HG03175 (cell line): ENCODE measurements around the gene ENO2.
"Not testable (repeated sequence)": the region's sequence is repeated elsewhere in the genome, so short reads cannot be mapped to it uniquely, and the experiment has no call there.

Source experiments
- ATAC-seq: cut with Tn5 transposase; IDR thresholded peaks from one replicate; pipeline ENCODE4 v1.9.1; 2021; ENCODE audit warnings: mild to moderate bottlenecking, moderate library complexity; ENCODE audit not compliant: unreplicated experiment

The ENO2 gene

GRCh38 chr12:6886206-6886999 is 28.0 kb upstream of the ENO2 start:
- not testable (repeated sequence) for ATAC-seq

DNA sequence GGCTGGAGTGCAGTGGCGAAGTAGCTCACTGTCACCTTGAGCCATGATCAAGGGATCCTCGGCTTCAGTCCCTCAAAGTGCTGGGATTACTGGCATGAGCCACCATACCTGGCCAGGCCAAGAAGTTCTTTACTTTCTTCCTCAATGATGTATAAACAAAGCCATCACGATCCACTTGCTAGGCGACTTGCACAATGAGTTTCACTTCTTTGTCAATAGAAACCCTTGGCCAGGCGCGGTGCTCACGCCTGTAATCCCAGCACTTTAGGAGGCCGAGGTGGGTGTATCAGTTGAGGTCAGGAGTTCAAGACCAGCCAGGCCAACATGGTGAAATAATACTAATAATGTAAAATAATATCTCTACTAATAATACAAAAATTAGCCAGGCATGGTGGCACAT is 26.9 kb upstream of the ENO2 start:
- no peak for ATAC-seq

DNA sequence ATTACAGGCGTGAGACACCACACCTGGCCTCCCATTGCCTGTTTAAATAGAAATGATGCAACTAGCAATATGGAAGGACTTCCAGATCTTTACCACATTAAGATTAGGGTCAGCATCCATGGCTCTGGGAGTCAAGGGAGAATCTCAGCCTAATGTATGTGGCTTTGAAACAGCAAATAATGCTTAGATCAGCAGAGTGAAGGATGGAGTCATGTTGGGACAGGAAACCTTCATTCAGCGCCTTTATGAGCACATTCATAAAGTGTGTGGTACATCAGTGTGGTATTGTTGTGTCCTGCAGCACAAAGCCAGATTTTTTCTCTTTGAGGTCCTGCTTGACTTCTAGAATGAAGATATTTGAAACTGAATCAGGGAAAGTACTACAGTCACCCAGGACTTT is 26.0 kb upstream of the ENO2 start:
- ATAC-seq, result no peak

- ATAC-seq, result not testable (repeated sequence)
Observed at GRCh38 chr12:6888794-6889193, 25.6 kb upstream of the ENO2 start.

DNA sequence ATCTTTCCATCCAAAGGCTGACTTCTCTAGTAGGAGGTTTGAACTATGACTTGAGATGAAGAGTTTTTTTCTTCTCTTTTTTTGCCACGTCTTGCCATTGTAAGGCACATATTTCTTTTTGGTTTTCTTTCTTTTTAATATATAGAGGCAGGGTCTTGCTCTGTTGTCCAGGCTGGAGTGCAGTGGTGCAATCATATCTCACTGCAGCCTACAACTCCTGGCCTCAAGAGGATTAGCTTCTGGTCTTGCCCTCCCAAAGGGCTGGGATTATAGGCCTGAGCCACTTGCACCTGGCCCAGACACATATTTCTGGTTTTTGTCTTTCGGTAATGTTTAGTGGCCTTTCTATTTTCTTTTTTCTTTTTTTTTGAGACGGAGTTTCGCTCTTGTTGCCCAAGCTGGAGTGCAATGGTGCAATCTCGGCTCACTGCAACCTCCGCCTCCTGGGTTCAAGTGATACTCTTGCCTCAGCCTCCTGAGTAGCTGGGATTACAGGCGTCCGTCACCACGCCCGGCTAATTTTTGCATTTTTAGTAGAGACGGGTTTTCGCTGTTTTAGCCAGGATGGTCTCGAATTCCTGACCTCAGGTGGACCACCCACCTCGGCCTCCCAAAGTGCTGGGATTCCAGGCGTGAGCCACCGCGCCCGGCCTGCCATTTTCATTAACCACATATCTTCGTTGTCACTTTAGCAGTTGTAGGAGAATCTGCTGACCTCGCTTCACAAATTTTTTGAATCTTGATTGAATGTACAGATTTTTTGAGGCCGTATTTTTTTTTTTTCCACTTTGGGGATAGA is 24.4 kb upstream of the ENO2 start:
- not testable (repeated sequence) for ATAC-seq

- ATAC-seq, result peak; percentile 93
Observed at GRCh38 chr12:6890789-6891645, 23.4 kb upstream of the ENO2 start.

GRCh38 chr12:6891646-6892001 is 22.8 kb upstream of the ENO2 start:
- ATAC-seq, result peak; percentile 4

- ATAC-seq, result not testable (repeated sequence)
Observed at GRCh38 chr12:6892683-6893082, 21.7 kb upstream of the ENO2 start.

DNA sequence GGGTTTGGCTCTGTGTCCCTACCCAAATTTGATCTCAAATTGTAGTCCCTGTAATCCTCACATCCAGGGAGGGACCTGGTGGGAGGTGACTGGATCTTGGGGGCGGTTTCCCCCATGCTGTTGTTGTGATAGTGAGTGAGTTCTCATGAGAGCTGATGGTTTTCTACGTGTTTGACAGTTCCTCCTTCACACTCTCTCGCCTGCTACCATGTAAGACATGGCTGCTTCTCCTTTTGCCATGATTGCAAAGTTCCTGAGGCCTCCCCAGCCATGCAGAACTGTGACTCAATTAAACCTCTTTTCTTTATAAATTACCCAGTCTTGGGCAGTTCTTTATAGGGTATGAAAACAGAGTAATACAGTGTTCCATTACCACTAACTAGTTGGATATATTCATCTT is 20.1 kb upstream of the ENO2 start:
- ATAC-seq, result no peak

DNA sequence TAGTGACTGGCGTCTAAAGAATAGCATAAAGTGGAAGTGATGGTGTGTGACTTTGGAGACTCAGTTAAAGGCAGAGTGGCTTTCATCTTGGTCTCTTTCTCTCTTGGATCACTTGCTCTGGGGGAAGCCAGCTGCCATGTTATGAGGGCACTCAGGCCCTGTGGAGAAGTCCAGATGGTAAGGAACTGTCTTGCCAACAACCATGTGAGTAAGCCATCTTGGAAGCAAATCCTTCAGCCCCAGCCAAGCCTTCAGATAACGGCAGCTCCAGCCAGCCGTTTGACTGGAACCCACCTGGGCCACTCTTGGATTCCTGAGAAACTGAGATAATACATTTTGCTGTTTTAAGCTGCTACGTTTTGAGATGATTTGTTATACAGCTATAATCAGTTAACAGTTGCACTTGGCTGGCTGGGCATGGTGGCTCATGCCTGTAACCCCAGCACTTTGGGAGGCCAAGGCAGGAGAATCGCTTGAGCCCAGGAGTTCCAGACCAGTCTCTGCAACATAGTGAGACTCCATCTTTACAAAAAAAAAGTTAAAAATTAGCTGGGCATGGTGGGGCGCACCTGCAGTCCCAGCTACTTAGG is 17.4 kb upstream of the ENO2 start:
- ATAC-seq, result no peak

- no peak for ATAC-seq
Observed at GRCh38 chr12:6899427-6899826, 15.0 kb upstream of the ENO2 start.

DNA sequence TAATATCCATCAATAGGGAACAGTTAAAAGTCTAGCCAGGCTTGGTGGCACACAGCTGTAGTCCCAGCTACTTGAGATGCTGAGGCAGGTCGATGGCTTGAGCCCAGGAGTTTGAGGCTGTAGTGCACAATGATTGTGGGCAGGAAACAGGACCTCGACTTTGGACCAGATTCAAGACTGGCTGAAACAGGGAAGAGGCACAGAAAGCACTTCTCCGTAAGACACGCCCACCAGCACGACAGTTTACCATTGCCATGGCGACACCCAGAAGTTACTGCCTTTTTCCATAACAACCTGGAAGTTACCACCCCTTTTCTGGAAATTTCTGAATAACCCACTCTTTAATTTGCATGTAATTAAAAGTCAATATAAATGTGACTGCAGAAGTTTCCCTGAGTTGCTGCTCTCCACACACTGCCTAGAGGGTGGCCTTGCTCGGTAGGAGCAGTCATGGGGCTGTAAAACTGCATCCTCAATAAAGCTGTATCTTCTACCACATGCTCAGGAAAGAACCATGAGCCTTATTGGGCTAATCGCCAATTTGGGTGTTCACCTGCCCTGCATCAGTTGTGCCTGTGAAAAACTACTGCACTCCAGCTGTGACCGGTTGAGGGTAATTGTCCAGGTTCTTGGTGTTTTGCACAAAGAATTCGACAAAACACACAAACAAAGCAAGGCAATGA is 14.4 kb upstream of the ENO2 start:
- ATAC-seq, result no peak

DNA sequence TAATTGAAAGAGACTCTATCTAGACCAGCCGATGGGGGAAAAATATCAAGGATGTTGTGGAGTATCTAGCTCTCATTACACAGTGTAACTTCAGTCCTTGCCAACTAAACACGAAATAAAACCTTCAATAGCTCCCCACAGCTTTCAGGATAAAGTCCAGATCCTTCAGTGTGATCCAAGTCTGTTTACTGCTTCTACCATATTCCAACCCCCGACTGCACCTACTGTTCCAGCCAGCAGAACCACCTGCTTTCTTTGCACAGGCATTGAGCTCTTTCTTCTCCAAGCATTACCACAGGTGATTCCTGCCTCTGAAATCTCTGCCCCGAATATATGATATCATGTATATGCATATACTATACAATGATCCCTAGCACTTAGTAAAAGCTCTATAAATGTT is 11.9 kb upstream of the ENO2 start:
- no peak for ATAC-seq

DNA sequence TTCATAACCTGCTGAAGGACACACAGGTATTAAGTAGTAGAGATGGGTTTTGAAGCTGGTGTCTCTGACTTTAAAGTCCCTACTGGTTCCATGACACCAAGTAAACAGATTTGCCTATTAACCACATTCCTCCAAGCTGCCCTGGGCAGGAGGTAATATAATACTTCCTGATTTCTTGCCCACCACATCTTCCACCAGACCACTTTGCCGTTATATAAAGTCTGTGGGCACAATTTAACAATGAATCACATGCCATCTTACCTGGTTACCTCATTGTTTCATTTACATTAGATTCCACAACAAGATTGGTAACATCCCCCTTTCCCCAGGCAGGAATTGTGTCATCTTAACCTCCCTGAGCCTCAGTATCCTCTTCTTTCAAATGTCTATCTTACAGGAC is 10.7 kb upstream of the ENO2 start:
- no peak for ATAC-seq

DNA sequence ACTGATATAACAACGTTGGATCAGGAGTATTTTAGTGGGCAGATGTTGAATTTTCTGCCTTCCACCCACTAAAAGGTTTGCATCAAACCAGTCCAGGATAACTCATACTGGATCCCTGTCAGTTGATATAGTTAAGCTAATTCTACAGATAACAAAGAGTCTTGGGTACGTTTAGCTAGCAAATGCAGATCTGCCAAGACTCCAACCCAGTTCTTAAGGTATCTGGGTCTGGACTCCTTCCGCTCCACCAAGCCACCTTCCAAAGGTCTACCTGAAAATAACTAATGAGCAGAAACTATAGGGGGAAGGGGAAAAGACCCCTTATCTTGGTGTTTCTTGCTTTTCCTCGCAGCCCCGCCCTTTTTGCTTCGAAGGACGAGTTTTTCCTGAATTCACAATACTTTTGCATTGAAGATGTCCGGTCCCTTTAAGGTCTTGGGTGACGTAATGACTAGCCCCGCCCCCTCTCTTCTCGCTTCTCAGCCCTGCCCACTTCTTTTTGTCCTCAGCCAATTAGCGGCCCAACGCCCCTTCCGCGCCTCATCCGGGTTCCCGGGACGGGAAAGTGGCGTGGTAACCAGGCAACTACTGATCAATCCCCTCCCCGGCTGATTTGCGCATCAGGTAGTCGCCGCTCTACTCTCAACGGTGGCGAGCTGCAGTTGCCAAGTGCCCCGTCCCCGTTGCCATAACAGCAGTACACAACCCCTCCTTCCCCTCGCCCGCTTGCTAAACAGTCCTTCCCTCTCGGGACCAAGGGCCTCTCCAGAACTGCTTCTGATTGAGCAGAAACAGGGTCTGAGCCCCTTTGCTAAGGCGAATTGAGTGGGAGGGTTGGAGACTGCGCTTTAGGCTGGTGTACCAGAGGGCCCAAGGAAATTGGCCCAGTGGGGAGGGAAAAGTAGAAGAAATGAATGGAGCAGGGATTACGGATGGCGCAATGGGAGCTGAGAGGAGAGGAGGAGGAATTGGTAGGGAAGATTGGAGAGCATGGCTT is 9.8 kb upstream of the ENO2 start, which contains the start of gene LRRC23:
Gene LRRC23, plus strand, starts transcription at position 543 of the 997 bp plus-strand sequence. CDS start 812 bp downstream, outside the sequence.
- ATAC-seq, result peak; percentile 94

- ATAC-seq, result no peak
Observed at GRCh38 chr12:6905414-6906040, 8.9 kb upstream of the ENO2 start.

- not testable (repeated sequence) for ATAC-seq
Observed at GRCh38 chr12:6908141-6908540, 6.2 kb upstream of the ENO2 start.

DNA sequence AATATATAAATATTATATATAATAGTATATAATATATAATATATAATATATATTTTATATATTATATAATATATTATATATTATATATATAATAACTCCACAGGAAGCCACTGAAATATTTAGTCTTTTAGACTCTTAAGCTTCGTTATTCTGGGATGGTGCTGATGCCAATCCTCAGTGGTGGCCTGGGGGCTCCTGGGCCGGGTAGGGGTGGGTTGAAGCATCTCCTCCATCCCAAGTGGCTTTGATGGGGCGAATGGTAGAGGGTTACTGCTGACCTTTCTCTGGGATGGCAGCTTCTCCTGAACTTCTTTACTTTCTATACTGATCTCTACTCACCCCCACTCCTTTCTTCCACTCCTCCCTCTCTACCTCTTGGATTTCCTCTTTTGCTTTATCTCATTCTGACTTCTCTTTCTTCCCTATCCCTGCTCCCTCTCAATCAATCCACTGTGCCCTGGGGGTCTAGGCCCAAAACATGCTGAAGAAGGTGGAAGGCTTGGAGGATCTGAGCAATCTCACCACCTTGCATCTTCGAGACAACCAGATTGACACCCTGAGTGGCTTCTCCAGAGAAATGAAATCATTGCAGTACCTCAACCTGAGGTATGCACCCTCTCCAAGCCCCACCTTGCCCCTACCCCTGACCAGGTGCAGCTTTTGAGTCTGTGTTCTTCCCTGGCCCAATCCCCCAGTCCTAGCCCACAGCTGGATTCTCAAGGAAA is 4.8 kb upstream of the ENO2 start:
- no peak for ATAC-seq
